Naive thymus-derived CD4-positive, alpha-beta T cell (primary cell): ENCODE measurements around the gene FAM133A. TPM values are rescaled to one million over a fixed set of nuclear protein-coding genes. Genes with fewer than 3 reads are reported as not detected.

ENCODE experiments used
- ATAC-seq: fragments of 150-1000 bp; cut with Tn5 transposase; 2 replicates; pipeline ENCODE4 v1.10.0; 2021; ENCODE audit warnings: mild to moderate bottlenecking, moderate library complexity
- CTCF ChIA-PET: fragments of 350-600 bp; sonication (Branson Sonifier 250); formaldehyde crosslinking; loops from one replicate; lab custom pipeline; 2021; ENCODE audit warnings: antibody characterized with exemption; lab: Charles Lee
- POLR2A ChIA-PET: fragments of 350-600 bp; sonication (Branson Sonifier 250); formaldehyde crosslinking; loops from one replicate; lab custom pipeline; 2021; ENCODE audit warnings: antibody characterized with exemption, inconsistent platforms; lab: Charles Lee
- DNase-seq, 9 donors: peaks; one replicate each; pipeline versions ENCODE4 v3.0.0 to v3.0.0-alpha.2; 2020 to 2022; ENCODE audit warnings: mixed read lengths in 1 of 9
- H3K27ac ChIP-seq: one replicate; pipeline ENCODE4 v1.7.0; 2013; ENCODE audit warnings: mild to moderate bottlenecking, low read depth, low read length, moderate library complexity
- H3K27me3 ChIP-seq, 2 donors: one replicate each; pipeline ENCODE4 v1.7.0; 2013; ENCODE audit warnings: low read length in 2 of 2, mild to moderate bottlenecking in 2 of 2, moderate library complexity in 2 of 2; ENCODE audit not compliant: control insufficient read depth in 2 of 2, insufficient read depth in 2 of 2
- H3K36me3 ChIP-seq, 3 experiments: 1 replicate in 2 of 3; 2 replicates in 1 of 3; pipeline ENCODE4 v1.7.0; 2013; ENCODE audit warnings: low read length in 3 of 3, mild to moderate bottlenecking in 3 of 3, moderate library complexity in 1 of 3; ENCODE audit not compliant: insufficient read depth in 3 of 3, control insufficient read depth in 2 of 3
- H3K4me1 ChIP-seq, 2 donors: one replicate each; pipeline ENCODE4 v1.7.0; 2013; ENCODE audit warnings: low read length in 2 of 2, mild to moderate bottlenecking in 2 of 2, moderate library complexity in 1 of 2; ENCODE audit not compliant: control insufficient read depth in 2 of 2, insufficient read depth in 2 of 2
- H3K4me3 ChIP-seq: 2 replicates; pipeline ENCODE4 v1.7.0; 2013; ENCODE audit warnings: mild to moderate bottlenecking, low read length
- H3K9me3 ChIP-seq, 3 experiments: 1 replicate in 2 of 3; 2 replicates in 1 of 3; pipeline ENCODE4 v1.7.0; 2013; ENCODE audit warnings: low read length in 3 of 3; ENCODE audit not compliant: control insufficient read depth in 2 of 3
- H3K27ac Mint-ChIP-seq, 9 donors: one replicate each; pipeline ENCODE4 v1.8.0; 2020 to 2022; ENCODE audit warnings: mixed read lengths in 9 of 9, mild to moderate bottlenecking in 8 of 9, moderate library complexity in 5 of 9, inconsistent platforms in 2 of 9
- H3K27me3 Mint-ChIP-seq, 5 donors: one replicate each; pipeline ENCODE4 v1.8.0; 2021 to 2022; ENCODE audit warnings: mixed read lengths in 5 of 5, mild to moderate bottlenecking in 1 of 5
- H3K36me3 Mint-ChIP-seq, 5 donors: one replicate each; pipeline ENCODE4 v1.8.0; 2020 to 2022; ENCODE audit warnings: mixed read lengths in 5 of 5, mild to moderate bottlenecking in 3 of 5, inconsistent platforms in 1 of 5
- H3K4me1 Mint-ChIP-seq, 7 donors: one replicate each; pipeline ENCODE4 v1.8.0; 2020 to 2022; ENCODE audit warnings: mixed read lengths in 7 of 7, mild to moderate bottlenecking in 3 of 7, inconsistent platforms in 1 of 7
- H3K4me3 Mint-ChIP-seq, 10 donors: one replicate each; pipeline ENCODE4 v1.8.0; 2020 to 2022; ENCODE audit warnings: mild to moderate bottlenecking in 10 of 10, mixed read lengths in 10 of 10, moderate library complexity in 6 of 10, inconsistent platforms in 2 of 10
- H3K9me3 Mint-ChIP-seq, 11 donors: one replicate each; pipeline ENCODE4 v1.8.0; 2020 to 2022; ENCODE audit warnings: mixed read lengths in 11 of 11, mild to moderate bottlenecking in 4 of 11, inconsistent platforms in 1 of 11, moderate library complexity in 1 of 11
- intact Hi-C, 2 donors: fragments of 100-400 bp; cut with micrococcal nuclease; formaldehyde crosslinking; loops; one replicate each; pipeline ENCODE4 v1.15.1; 2023
- polyA plus RNA-seq, 2 donors: library from polyadenylated mRNA; unstranded; fragments of 300-500 nt; fragmentation: Illumina TruSeq; gene quantifications; one replicate each; pipeline ENCODE4 v1.2.3, GENCODE V29; 2021
- total RNA-seq, 6 experiments: library from RNA in 5 of 6; stranded (reverse) in 5 of 6; gene quantifications; 1 replicate in 5 of 6; 2 replicates in 1 of 6; pipeline ENCODE4 v1.2.3 and lab custom pipeline; 2021 to 2026

FAM133A gene
- total and polyA plus RNA-seq, 7 experiments from 2014 or later: 0.13 to 0.22 TPM; not detected in 5

- Mint-ChIP-seq H3K4me3 (no peak overlapping the region), H3K4me1 (no peaks in the 10 kb centered on the region), H3K9me3 (no peaks in the 10 kb centered on the region), H3K27ac (no peak overlapping the region), H3K36me3 (no peaks in the 10 kb centered on the region), H3K27me3 (peaks cover 0 to 5% (median 0%) of the 10 kb centered on the region in 5 donors)
- Histone ChIP-seq H3K4me1 (no peaks in the 10 kb centered on the region), H3K9me3 (no peaks in the 10 kb centered on the region), H3K27ac (no peak overlapping the region), H3K36me3 (no peaks in the 10 kb centered on the region), H3K27me3 (no peaks in the 10 kb centered on the region), H3K4me3 (no peak overlapping the region)
- no peak for ATAC-seq
- no peak for DNase-seq
- ChIA-PET CTCF (no interaction called here), POLR2A (no interaction called here)
- intact Hi-C loops: no loop called here
These were observed 29.7 kb downstream of the FAM133A start for GRCh38 chrX:93703701-93704100.

GRCh38 chrX:93711076-93711475, 37.1 kb downstream of the FAM133A start:
- Mint-ChIP-seq H3K9me3 (no peaks in the 10 kb centered on the region), H3K27me3 (peaks cover 0 to 5% (median 0%) of the 10 kb centered on the region in 5 donors), H3K27ac (no peak overlapping the region), H3K36me3 (no peaks in the 10 kb centered on the region), H3K4me1 (no peaks in the 10 kb centered on the region), H3K4me3 (no peak overlapping the region)
- no peak overlapping the region for H3K4me3 ChIP-seq
- ChIA-PET CTCF (no interaction called here), POLR2A (no interaction called here)
- no peaks in the 10 kb centered on the region for H3K27me3 ChIP-seq
- no peaks in the 10 kb centered on the region for H3K36me3 ChIP-seq
- ATAC-seq (no peak), DNase-seq (no peak)
- no peaks in the 10 kb centered on the region for H3K9me3 ChIP-seq
- H3K4me1 ChIP-seq: no peaks in the 10 kb centered on the region
- no peak overlapping the region for H3K27ac ChIP-seq
- intact Hi-C loops: no loop called here

GRCh38 chrX:93741811-93742210, 67.8 kb downstream of the FAM133A start:
- intact Hi-C loops: no loop called here
- ChIA-PET CTCF (no interaction called here), POLR2A (no interaction called here)
- no peaks in the 10 kb centered on the region for H3K27me3 ChIP-seq
- DNase-seq (no peak), ATAC-seq (no peak)
- H3K9me3 ChIP-seq: no peaks in the 10 kb centered on the region
- Mint-ChIP-seq H3K4me3 (no peak overlapping the region), H3K36me3 (no peaks in the 10 kb centered on the region), H3K27me3 (peaks cover 0 to 4% (median 0%) of the 10 kb centered on the region in 5 donors), H3K27ac (no peak overlapping the region), H3K4me1 (no peaks in the 10 kb centered on the region), H3K9me3 (peaks cover 0 to 2% (median 0%) of the 10 kb centered on the region in 11 donors)
- no peaks in the 10 kb centered on the region for H3K36me3 ChIP-seq
- no peaks in the 10 kb centered on the region for H3K4me1 ChIP-seq
- H3K4me3 ChIP-seq: no peak overlapping the region
- H3K27ac ChIP-seq: no peak overlapping the region

GRCh38 chrX:93760163-93760562, 86.2 kb downstream of the FAM133A start:
- no peak for DNase-seq

More at GRCh38 chrX:93760163-93760562, 86.2 kb downstream of the FAM133A start:
- ChIA-PET POLR2A (no interaction called here), CTCF (interaction anchor here (0.6 kb wide), 1 partner anchor 8 kb away, joined by 3 read pairs; no protein-coding TSS in a partner anchor)
- ATAC-seq: no peak
- Histone ChIP-seq H3K4me1 (no peaks in the 10 kb centered on the region), H3K4me3 (no peak overlapping the region), H3K36me3 (no peaks in the 10 kb centered on the region), H3K27me3 (no peaks in the 10 kb centered on the region), H3K9me3 (no peaks in the 10 kb centered on the region), H3K27ac (no peak overlapping the region)
- H3K27me3 Mint-ChIP-seq: no peaks in the 10 kb centered on the region
- intact Hi-C loops: no loop called here
- H3K27ac Mint-ChIP-seq: no peak overlapping the region
- H3K4me3 Mint-ChIP-seq: no peak overlapping the region
- H3K9me3 Mint-ChIP-seq: peaks cover 0 to 4% (median 0%) of the 10 kb centered on the region in 11 donors
- H3K36me3 Mint-ChIP-seq: no peaks in the 10 kb centered on the region
- no peaks in the 10 kb centered on the region for H3K4me1 Mint-ChIP-seq

Other genes with a start within 250 kb of the FAM133A start
- 10 to 100 TPM in 2 of 5 experiments, 1 to 10 TPM in 2, under 1 TPM in 1; 0.89 to 14.8 (median 7.2) TPM for gene NAP1L3, start 628 bp upstream of the FAM133A start, total RNA-seq
- gene NAP1L3, start 628 bp upstream of the FAM133A start, polyA plus RNA-seq: 1 to 10 TPM; 4.4 to 7.6 TPM